Natural killer cell (primary cell): ENCODE results near the gene ENOX2. TPM values are rescaled to one million over a fixed set of nuclear protein-coding genes. Genes with fewer than 3 reads are reported as not detected.

Source experiments
- ATAC-seq, 3 donors: fragments of 150-1000 bp in 2 of 3; fragments of 200-7000 bp in 1 of 3; cut with Tn5 transposase; 1 replicate in 1 of 3; 2 replicates in 2 of 3; pipeline ENCODE4 v1.10.0; 2021; ENCODE audit warnings: mild to moderate bottlenecking in 2 of 3, moderate library complexity in 2 of 3
- DNase-seq, 2 donors: peaks; one replicate each; pipeline versions ENCODE4 v3.0.0 to v3.0.0-alpha.2; 2013 to 2021; ENCODE audit warnings: mixed read lengths in 1 of 2
- H3K27ac ChIP-seq: one replicate; pipeline ENCODE4 v1.5.1; 2013; ENCODE audit warnings: mild to moderate bottlenecking, low read length
- H3K27me3 ChIP-seq: one replicate; pipeline ENCODE4 v1.6.1; 2013; ENCODE audit warnings: low read length; ENCODE audit not compliant: control insufficient read depth, insufficient read depth
- H3K36me3 ChIP-seq: one replicate; pipeline ENCODE4 v1.6.1; 2013; ENCODE audit warnings: low read length; ENCODE audit not compliant: control insufficient read depth, insufficient read depth
- H3K4me1 ChIP-seq: one replicate; pipeline ENCODE4 v1.6.1; 2013; ENCODE audit warnings: low read length; ENCODE audit not compliant: control insufficient read depth, insufficient read depth
- H3K4me3 ChIP-seq: one replicate; pipeline ENCODE4 v1.5.1; 2013; ENCODE audit warnings: low read length
- H3K9me3 ChIP-seq: one replicate; pipeline ENCODE4 v1.6.1; 2013; ENCODE audit warnings: low read length; ENCODE audit not compliant: control insufficient read depth, insufficient read depth
- H3K27ac Mint-ChIP-seq, 2 donors: one replicate each; pipeline ENCODE4 v1.8.0; 2022; ENCODE audit warnings: mild to moderate bottlenecking in 2 of 2, mixed read lengths in 2 of 2, moderate library complexity in 1 of 2
- H3K27me3 Mint-ChIP-seq, 2 donors: one replicate each; pipeline ENCODE4 v1.8.0; 2022; ENCODE audit warnings: low read depth in 2 of 2, mixed read lengths in 2 of 2
- H3K36me3 Mint-ChIP-seq: one replicate; pipeline ENCODE4 v1.8.0; 2022; ENCODE audit warnings: mixed read lengths
- H3K4me1 Mint-ChIP-seq, 2 donors: one replicate each; pipeline ENCODE4 v1.8.0; 2022; ENCODE audit warnings: mixed read lengths in 2 of 2
- H3K4me3 Mint-ChIP-seq: one replicate; pipeline ENCODE4 v1.8.0; 2022; ENCODE audit warnings: mild to moderate bottlenecking, moderate library complexity, mixed read lengths
- H3K9me3 Mint-ChIP-seq, 2 donors: one replicate each; pipeline ENCODE4 v1.8.0; 2022; ENCODE audit warnings: mixed read lengths in 2 of 2
- CTCF ChIP-seq: fragments of 200-600 bp; IDR thresholded peaks from one replicate; pipeline ENCODE4 v1.8.0; 2022; ENCODE audit warnings: antibody characterized with exemption
- WGBS: methylation state at CpG from one replicate; pipeline ENCODE4 v1.1.7; 2013; ENCODE audit warnings: missing lambda C conversion rate; ENCODE audit not compliant: insufficient coverage; 5-methylcytosine and 5-hydroxymethylcytosine counted together
- intact Hi-C: fragments of 100-400 bp; cut with micrococcal nuclease; formaldehyde crosslinking; loops from one replicate; pipeline ENCODE4 v1.14.2; 2022
- total RNA-seq, 4 donors: library from RNA; stranded (reverse); fragments of 120-200 nt in 1 of 4; gene quantifications; one replicate each; pipeline versions ENCODE4 v1.2.3 to v1.2.4, GENCODE V29; 2013 to 2022

Gene ENOX2
- 10 to 100 TPM in 2 of 3 donors, 1 to 10 TPM in 1; 9.3 to 14.7 (median 13.3) TPM for total RNA-seq
- 15.3 TPM for total RNA-seq (2013)

GRCh38 chrX:130902783-130903613 lies at the start of gene ENOX2:
Gene ENOX2 (minus strand): TSS chrX:130903209. CDS start chrX:130703216, 199,993 bp downstream.
- Mint-ChIP-seq H3K27ac (no peak within 1 kb of the TSS), H3K4me1 (peaks cover 7 to 10% of the 10 kb centered on the region in 2 donors), H3K9me3 (no peaks in the 10 kb centered on the region), H3K27me3 (peaks cover 4 to 13% of the 10 kb centered on the region in 2 donors), H3K36me3 (no peaks in the 10 kb centered on the region), H3K4me3 (no peak within 1 kb of the TSS)
- TF ChIP-seq CTCF, result no peak
- H3K36me3 ChIP-seq, result no peaks in the 10 kb centered on the region
- peaks cover 4% of the 10 kb centered on the region for H3K4me1 ChIP-seq
- peak within 1 kb of the TSS; percentile 82 for H3K27ac ChIP-seq
- intact Hi-C loops, result no loop called here
- peak; percentile 70 to 91 for DNase-seq
- H3K4me3 ChIP-seq, result peak within 1 kb of the TSS; percentile 89
- peak; percentile 94 to 98 (median 94) for ATAC-seq
- no peaks in the 10 kb centered on the region for H3K9me3 ChIP-seq
- WGBS, result 0% methylated on average over 28 of the region's 50 CpGs
- H3K27me3 ChIP-seq, result no peaks in the 10 kb centered on the region

- H3K4me1 Mint-ChIP-seq, result no peaks in the 10 kb centered on the region
- 0% methylated on average over 1 of the region's 2 CpGs for WGBS
Measured at GRCh38 chrX:130952266-130953043, 49.4 kb upstream of the ENOX2 start.

GRCh38 chrX:130944230-130944629 lies 41.2 kb upstream of the ENOX2 start:
- Histone ChIP-seq H3K27ac (no peak overlapping the region), H3K27me3 (no peaks in the 10 kb centered on the region), H3K4me3 (no peak overlapping the region), H3K9me3 (no peaks in the 10 kb centered on the region), H3K4me1 (no peaks in the 10 kb centered on the region), H3K36me3 (no peaks in the 10 kb centered on the region)
- Mint-ChIP-seq H3K4me3 (no peak overlapping the region), H3K27ac (no peak overlapping the region), H3K36me3 (no peaks in the 10 kb centered on the region), H3K27me3 (peaks cover 8 to 53% of the 10 kb centered on the region in 2 donors), H3K4me1 (no peaks in the 10 kb centered on the region), H3K9me3 (no peaks in the 10 kb centered on the region)
- no peak for TF ChIP-seq CTCF
- ATAC-seq (no peak), DNase-seq (no peak)
- intact Hi-C loops, result no loop called here
- WGBS, result 60% methylated on average over 1 of the region's 2 CpGs

More at GRCh38 chrX:130952266-130953043, 49.4 kb upstream of the ENOX2 start:
- ATAC-seq, result no peak
- Histone ChIP-seq H3K27me3 (no peaks in the 10 kb centered on the region), H3K4me3 (no peak overlapping the region), H3K36me3 (no peaks in the 10 kb centered on the region), H3K9me3 (no peaks in the 10 kb centered on the region), H3K4me1 (no peaks in the 10 kb centered on the region), H3K27ac (no peak overlapping the region)
- no peak for TF ChIP-seq CTCF
- intact Hi-C loops, result no loop called here
- H3K36me3 Mint-ChIP-seq, result no peaks in the 10 kb centered on the region
- no peaks in the 10 kb centered on the region for H3K9me3 Mint-ChIP-seq
- peaks cover 8 to 42% of the 10 kb centered on the region in 2 donors for H3K27me3 Mint-ChIP-seq
- no peak overlapping the region for H3K27ac Mint-ChIP-seq
- DNase-seq, result no peak
- no peak overlapping the region for H3K4me3 Mint-ChIP-seq
